Testis (tissue), 2 donors: ENCODE data around the gene TRIOBP.

ENCODE experiments used
- POLR2A ChIP-seq: fragments of 450-650 bp; IDR thresholded peaks from one replicate; pipeline ENCODE4 v1.6.1; 2017; ENCODE audit warnings: antibody characterized with exemption, mild to moderate bottlenecking, moderate library complexity
- TF ChIP-seq, protein P1 (sequence below), 3 experiments: fragments of 450-650 bp in 2 of 3; fragments of 200-600 bp in 1 of 3; sonication (generic) in 1 of 3; IDR thresholded peaks; one replicate each; pipeline ENCODE4 v1.5.1; 2016 to 2019; ENCODE audit warnings: antibody characterized with exemption in 3 of 3, mild to moderate bottlenecking in 2 of 3, moderate library complexity in 1 of 3

DNA sequence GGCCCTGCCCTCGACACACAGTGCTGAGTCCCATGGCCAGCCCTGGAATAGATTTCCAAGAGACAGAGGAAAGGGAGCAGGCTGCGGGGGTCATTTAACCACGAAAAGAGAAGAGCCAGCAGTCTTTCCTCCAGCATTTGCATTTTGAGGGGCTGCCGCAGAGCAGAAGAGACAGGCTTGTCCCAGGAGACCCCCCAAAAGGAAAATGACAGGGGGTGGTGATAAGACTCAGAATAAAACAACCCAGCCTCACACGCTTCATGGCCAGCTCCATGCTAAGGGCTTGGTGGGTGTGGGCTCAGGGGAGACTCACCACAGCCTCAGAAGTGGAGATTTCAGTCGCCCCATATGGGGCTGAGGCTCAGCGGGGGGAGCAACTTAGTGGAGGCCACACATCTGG, 16.9 kb downstream of the TRIOBP start:
- TF ChIP-seq, protein P1, sequence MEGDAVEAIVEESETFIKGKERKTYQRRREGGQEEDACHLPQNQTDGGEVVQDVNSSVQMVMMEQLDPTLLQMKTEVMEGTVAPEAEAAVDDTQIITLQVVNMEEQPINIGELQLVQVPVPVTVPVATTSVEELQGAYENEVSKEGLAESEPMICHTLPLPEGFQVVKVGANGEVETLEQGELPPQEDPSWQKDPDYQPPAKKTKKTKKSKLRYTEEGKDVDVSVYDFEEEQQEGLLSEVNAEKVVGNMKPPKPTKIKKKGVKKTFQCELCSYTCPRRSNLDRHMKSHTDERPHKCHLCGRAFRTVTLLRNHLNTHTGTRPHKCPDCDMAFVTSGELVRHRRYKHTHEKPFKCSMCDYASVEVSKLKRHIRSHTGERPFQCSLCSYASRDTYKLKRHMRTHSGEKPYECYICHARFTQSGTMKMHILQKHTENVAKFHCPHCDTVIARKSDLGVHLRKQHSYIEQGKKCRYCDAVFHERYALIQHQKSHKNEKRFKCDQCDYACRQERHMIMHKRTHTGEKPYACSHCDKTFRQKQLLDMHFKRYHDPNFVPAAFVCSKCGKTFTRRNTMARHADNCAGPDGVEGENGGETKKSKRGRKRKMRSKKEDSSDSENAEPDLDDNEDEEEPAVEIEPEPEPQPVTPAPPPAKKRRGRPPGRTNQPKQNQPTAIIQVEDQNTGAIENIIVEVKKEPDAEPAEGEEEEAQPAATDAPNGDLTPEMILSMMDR (IDR thresholded peaks at IDR 0.05): no peak
- TF ChIP-seq POLR2A: no peak
